ENCODE results near the gene BAIAP2. TPM values are rescaled to one million over a fixed set of nuclear protein-coding genes. Genes with fewer than 3 reads are reported as not detected.

The BAIAP2 gene
- total and polyA plus RNA-seq, 2 of the 13 experiments (the other 11 are each of a cell fraction or from before 2014, with no cell fraction given), result 22.5 to 24.0 TPM

- TF ChIP-seq ZNF275 (CRISPR knock-in tag; IDR thresholded peaks at IDR 0.05; ENCODE audit: borderline replicate concordance) (peak; percentile 61; the same call in 1 of the 2 replicates), ZSCAN25 (CRISPR knock-in tag; IDR thresholded peaks at IDR 0.05) (no peak), ZFP36 (IDR thresholded peaks at IDR 0.05; ENCODE audit: borderline replicate concordance, low read depth, low read length, partially characterized antibody) (no peak), ZNF3 (CRISPR knock-in tag; IDR thresholded peaks at IDR 0.05) (no peak), GMEB2 (CRISPR knock-in tag; IDR thresholded peaks at IDR 0.05; ENCODE audit: low read depth) (no peak), CENPBD1 (CRISPR knock-in tag; IDR thresholded peaks at IDR 0.05; ENCODE audit: borderline replicate concordance, low read depth) (no peak), ZNF496 (CRISPR knock-in tag; IDR thresholded peaks at IDR 0.05; ENCODE audit: insufficient replicate concordance) (no peak), HIVEP1 (CRISPR knock-in tag; IDR thresholded peaks at IDR 0.05) (peak; percentile 32), BORCS8-MEF2B (CRISPR knock-in tag; IDR thresholded peaks at IDR 0.05) (peak; percentile 60; the same call in 1 of the 2 replicates), GMEB1 (CRISPR knock-in tag; IDR thresholded peaks at IDR 0.05; ENCODE audit: borderline replicate concordance) (peak; percentile 23; the same call in 1 of the 2 replicates), PHB2 (IDR thresholded peaks at IDR 0.05; ENCODE audit: partially characterized antibody) (no peak), ATAD3A (CRISPR knock-in tag; IDR thresholded peaks at IDR 0.05) (no peak), KDM3A (CRISPR knock-in tag; IDR thresholded peaks at IDR 0.05; ENCODE audit: low read depth) (no peak), YY1 (IDR thresholded peaks at IDR 0.05; ENCODE audit: insufficient read depth, insufficient replicate concordance, low read depth, low read length) (peak; percentile 26), HOXA7 (CRISPR knock-in tag; IDR thresholded peaks at IDR 0.05) (no peak)
These were observed 8.9 kb downstream of the BAIAP2 start (continued) for GRCh38 chr17:81043725-81044427.
